HepG2 (cell line): ENCODE data around the gene PRKRIP1. TPM values are rescaled to one million over a fixed set of nuclear protein-coding genes. Genes with fewer than 3 reads are reported as not detected.
"Not testable (repeated sequence)": the region's sequence is repeated elsewhere in the genome, so short reads cannot be mapped to it uniquely, and the experiment has no call there.

Experiments used
- CBX1 ChIP-seq: IDR thresholded peaks from one replicate; pipeline ENCODE4 v1.6.1; 2016; ENCODE audit warnings: antibody characterized with exemption, low read depth
- FOXA1 ChIP-seq, 2 experiments: fragments of 450-650 bp in 1 of 2; sonication (generic) in 1 of 2; formaldehyde crosslinking in 1 of 2; IDR thresholded peaks; 2 replicates each; pipeline versions ENCODE4 v1.4.0 to v1.6.1; 2016 to 2020; ENCODE audit warnings: missing genetic modification reagents in 1 of 2
- HDAC1 ChIP-seq: sonication (generic); formaldehyde crosslinking; IDR thresholded peaks from 2 replicates; pipeline ENCODE4 v1.5.1; 2020; ENCODE audit warnings: mild to moderate bottlenecking, missing genetic modification reagents
- NAIF1 ChIP-seq: sonication (generic); formaldehyde crosslinking; IDR thresholded peaks from 2 replicates; pipeline ENCODE4 v1.5.0; 2020; ENCODE audit warnings: mild to moderate bottlenecking, missing genetic modification reagents, borderline replicate concordance
- NRL ChIP-seq: sonication (generic); formaldehyde crosslinking; IDR thresholded peaks from 2 replicates; pipeline ENCODE4 v1.5.0; 2020; ENCODE audit warnings: missing genetic modification reagents, mild to moderate bottlenecking, moderate library complexity, borderline replicate concordance
- PRDM15 ChIP-seq: sonication (generic); formaldehyde crosslinking; IDR thresholded peaks from 2 replicates; pipeline ENCODE4 v1.4.0; 2020; ENCODE audit warnings: missing genetic modification reagents
- REL ChIP-seq: sonication (generic); formaldehyde crosslinking; conservative IDR thresholded peaks from 2 replicates; pipeline ENCODE4 v1.8.0; 2022; ENCODE audit warnings: mild to moderate bottlenecking, missing genetic modification reagents, moderate library complexity
- SALL1 ChIP-seq: sonication (generic); formaldehyde crosslinking; IDR thresholded peaks from 2 replicates; pipeline ENCODE4 v1.8.0; 2022; ENCODE audit warnings: mild to moderate bottlenecking, missing genetic modification reagents
- SKI ChIP-seq: fragments of 450-650 bp; IDR thresholded peaks from one replicate; pipeline ENCODE4 v1.6.1; 2018; ENCODE audit warnings: mild to moderate bottlenecking; ENCODE audit not compliant: partially characterized antibody
- SOX6 ChIP-seq, 2 experiments: fragments of 450-650 bp in 1 of 2; sonication (generic) in 1 of 2; formaldehyde crosslinking in 1 of 2; IDR thresholded peaks; 2 replicates each; pipeline versions ENCODE4 v1.4.0 to v1.6.1; 2017 to 2020; ENCODE audit warnings: antibody characterized with exemption in 1 of 2, mild to moderate bottlenecking in 1 of 2, missing genetic modification reagents in 1 of 2
- ZNF317 ChIP-seq: sonication (generic); formaldehyde crosslinking; IDR thresholded peaks from 2 replicates; pipeline ENCODE4 v1.5.0; 2020; ENCODE audit warnings: mild to moderate bottlenecking, missing genetic modification reagents
- ZNF501 ChIP-seq: sonication (generic); formaldehyde crosslinking; IDR thresholded peaks from 2 replicates; pipeline ENCODE4 v1.5.1; 2020; ENCODE audit warnings: mild to moderate bottlenecking, moderate library complexity, missing genetic modification reagents
- ZNF589 ChIP-seq: sonication (generic); formaldehyde crosslinking; conservative IDR thresholded peaks from 2 replicates; pipeline ENCODE4 v1.8.0; 2022; ENCODE audit warnings: mild to moderate bottlenecking, moderate library complexity, missing genetic modification reagents
- ZNF766 ChIP-seq: sonication (generic); formaldehyde crosslinking; IDR thresholded peaks from 2 replicates; pipeline ENCODE4 v1.5.0; 2020; ENCODE audit warnings: missing genetic modification reagents, borderline replicate concordance
- ZNF768 ChIP-seq: sonication (generic); formaldehyde crosslinking; IDR thresholded peaks from 2 replicates; pipeline ENCODE4 v1.4.0; 2020; ENCODE audit warnings: missing genetic modification reagents
- ZNF772 ChIP-seq: sonication (generic); formaldehyde crosslinking; IDR thresholded peaks from 2 replicates; pipeline ENCODE4 v1.5.0; 2020; ENCODE audit warnings: mild to moderate bottlenecking, missing genetic modification reagents
- polyA plus RNA-seq, 8 experiments: library from polyadenylated mRNA; depleted of rRNA in 3 of 8; stranded (reverse) in 7 of 8; unstranded in 1 of 8; fragments of >200 nt; fragmentation: Illumina TruSeq in 4 of 8; extraction: Trizol in 4 of 8; gene quantifications; 2 replicates each; pipeline versions ENCODE4 v1.2.1 to v1.2.3, GENCODE V29; 2011 to 2016; ENCODE audit warnings: low read depth in 4 of 8, missing spikeins in 1 of 8, mixed read lengths in 1 of 8; ENCODE audit not compliant: insufficient read depth in 1 of 8
- total RNA-seq, 5 experiments: library from RNA; depleted of rRNA; stranded (reverse); fragments of >200 nt; fragmentation: Illumina TruSeq; extraction: Trizol; gene quantifications; 2 replicates each; pipeline ENCODE4 v1.2.3, GENCODE V29; 2016; ENCODE audit warnings: low read depth in 1 of 5
- TF ChIP-seq, protein P1 (sequence below): sonication (generic); formaldehyde crosslinking; IDR thresholded peaks from 2 replicates; pipeline ENCODE4 v1.8.0; 2022; ENCODE audit warnings: mild to moderate bottlenecking, missing genetic modification reagents, moderate library complexity
- TF ChIP-seq, protein P2 (sequence below): sonication (generic); formaldehyde crosslinking; IDR thresholded peaks from 2 replicates; pipeline ENCODE4 v1.5.1; 2020; ENCODE audit warnings: missing genetic modification reagents, mild to moderate bottlenecking, borderline replicate concordance
- TF ChIP-seq, protein P3 (sequence below): sonication (generic); formaldehyde crosslinking; IDR thresholded peaks from 2 replicates; pipeline ENCODE4 v1.8.1; 2022; ENCODE audit warnings: low read depth, mild to moderate bottlenecking, missing genetic modification reagents

Gene PRKRIP1
- total and polyA plus RNA-seq, 2 of the 13 experiments (the other 11 are each of a cell fraction or from before 2014, with no cell fraction given): 13.2 to 16.8 TPM

DNA sequence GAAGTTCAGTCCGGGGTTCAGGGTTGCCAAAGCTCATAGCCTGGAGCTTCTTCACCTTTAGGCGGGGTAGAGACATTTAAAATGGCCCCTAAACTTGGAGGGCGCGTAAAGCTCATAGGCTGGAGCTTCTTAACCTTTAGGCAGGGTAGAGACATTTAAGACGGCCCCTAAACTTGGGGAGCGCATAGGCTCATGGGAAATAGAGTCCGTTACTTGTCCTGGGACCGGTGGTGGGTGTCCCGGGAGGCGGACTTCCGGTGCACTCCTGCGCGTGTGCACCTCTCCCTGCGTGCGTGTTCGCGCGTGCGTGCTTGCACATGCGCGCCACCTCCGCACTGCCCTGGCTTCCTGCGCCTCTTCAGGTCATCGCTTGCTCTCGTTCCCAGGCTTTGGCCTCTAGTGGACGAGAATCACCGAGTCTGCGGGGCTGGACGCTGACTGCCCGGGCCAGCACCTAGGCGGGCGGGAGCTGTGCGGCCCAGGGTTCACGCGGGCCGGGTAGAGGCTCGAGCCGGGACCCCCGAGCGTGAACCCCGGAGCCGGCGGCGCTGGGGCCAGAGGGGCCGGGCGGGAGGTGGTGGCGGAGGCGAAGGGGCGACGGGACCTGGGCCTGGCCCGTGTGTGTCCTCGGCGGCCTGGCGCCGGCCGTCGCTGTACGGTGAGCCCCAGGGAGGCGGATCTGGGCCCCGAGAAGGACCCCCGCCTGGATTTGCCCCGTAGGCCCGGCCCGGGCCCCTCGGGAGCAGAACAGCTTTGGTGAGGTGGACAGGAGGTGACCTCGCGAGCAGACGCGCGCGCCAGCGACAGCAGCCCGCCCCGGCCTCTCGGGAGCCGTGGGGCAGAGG lies 32.4 kb upstream of the PRKRIP1 start (continued):
- TF ChIP-seq PRDM15 (peak; percentile 54), SALL1 (CRISPR knock-in tag) (peak; percentile 70), ZNF501 (peak; percentile 78), FOXA1 (CRISPR knock-in tag; IDR thresholded peaks at IDR 0.05) (0 out of 2 replicates have a peak, but pooled peaks have one; percentile 18), HDAC1 (CRISPR knock-in tag) (peak; percentile 73), ZNF766 (CRISPR knock-in tag) (0 out of 2 replicates have a peak, but pooled peaks have one; percentile 46), ZNF317 (CRISPR knock-in tag) (0 out of 2 replicates have a peak, but pooled peaks have one; percentile 39), SKI (peak; percentile 89), NAIF1 (CRISPR knock-in tag) (peak; percentile 58; the same call in 1 of the 2 replicates), CBX1 (peak; percentile 54), SOX6 (CRISPR knock-in tag; IDR thresholded peaks at IDR 0.05) (peak; percentile 48; the same call in 1 of the 2 replicates), NRL (peak; percentile 83), ZNF768 (peak; percentile 53), ZNF772 (CRISPR knock-in tag) (peak; percentile 73; the same call in 1 of the 2 replicates), REL (CRISPR knock-in tag) (peak; percentile 61; the same call in 1 of the 2 replicates), ZNF589 (CRISPR knock-in tag) (0 out of 2 replicates have a peak, but pooled peaks have one; percentile 71)
- TF ChIP-seq, protein P1, sequence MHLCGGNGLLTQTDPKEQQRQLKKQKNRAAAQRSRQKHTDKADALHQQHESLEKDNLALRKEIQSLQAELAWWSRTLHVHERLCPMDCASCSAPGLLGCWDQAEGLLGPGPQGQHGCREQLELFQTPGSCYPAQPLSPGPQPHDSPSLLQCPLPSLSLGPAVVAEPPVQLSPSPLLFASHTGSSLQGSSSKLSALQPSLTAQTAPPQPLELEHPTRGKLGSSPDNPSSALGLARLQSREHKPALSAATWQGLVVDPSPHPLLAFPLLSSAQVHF (CRISPR knock-in tag): peak; percentile 62; the same call in 1 of the 2 replicates
- not testable (repeated sequence) for TF ChIP-seq FOXA1, SOX6 (IDR thresholded peaks at IDR 0.05)
- TF ChIP-seq, protein P2, sequence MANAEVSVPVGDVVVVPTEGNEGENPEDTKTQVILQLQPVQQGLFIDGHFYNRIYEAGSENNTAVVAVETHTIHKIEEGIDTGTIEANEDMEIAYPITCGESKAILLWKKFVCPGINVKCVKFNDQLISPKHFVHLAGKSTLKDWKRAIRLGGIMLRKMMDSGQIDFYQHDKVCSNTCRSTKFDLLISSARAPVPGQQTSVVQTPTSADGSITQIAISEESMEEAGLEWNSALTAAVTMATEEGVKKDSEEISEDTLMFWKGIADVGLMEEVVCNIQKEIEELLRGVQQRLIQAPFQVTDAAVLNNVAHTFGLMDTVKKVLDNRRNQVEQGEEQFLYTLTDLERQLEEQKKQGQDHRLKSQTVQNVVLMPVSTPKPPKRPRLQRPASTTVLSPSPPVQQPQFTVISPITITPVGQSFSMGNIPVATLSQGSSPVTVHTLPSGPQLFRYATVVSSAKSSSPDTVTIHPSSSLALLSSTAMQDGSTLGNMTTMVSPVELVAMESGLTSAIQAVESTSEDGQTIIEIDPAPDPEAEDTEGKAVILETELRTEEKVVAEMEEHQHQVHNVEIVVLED (CRISPR knock-in tag): peak; percentile 96
- TF ChIP-seq, protein P3, sequence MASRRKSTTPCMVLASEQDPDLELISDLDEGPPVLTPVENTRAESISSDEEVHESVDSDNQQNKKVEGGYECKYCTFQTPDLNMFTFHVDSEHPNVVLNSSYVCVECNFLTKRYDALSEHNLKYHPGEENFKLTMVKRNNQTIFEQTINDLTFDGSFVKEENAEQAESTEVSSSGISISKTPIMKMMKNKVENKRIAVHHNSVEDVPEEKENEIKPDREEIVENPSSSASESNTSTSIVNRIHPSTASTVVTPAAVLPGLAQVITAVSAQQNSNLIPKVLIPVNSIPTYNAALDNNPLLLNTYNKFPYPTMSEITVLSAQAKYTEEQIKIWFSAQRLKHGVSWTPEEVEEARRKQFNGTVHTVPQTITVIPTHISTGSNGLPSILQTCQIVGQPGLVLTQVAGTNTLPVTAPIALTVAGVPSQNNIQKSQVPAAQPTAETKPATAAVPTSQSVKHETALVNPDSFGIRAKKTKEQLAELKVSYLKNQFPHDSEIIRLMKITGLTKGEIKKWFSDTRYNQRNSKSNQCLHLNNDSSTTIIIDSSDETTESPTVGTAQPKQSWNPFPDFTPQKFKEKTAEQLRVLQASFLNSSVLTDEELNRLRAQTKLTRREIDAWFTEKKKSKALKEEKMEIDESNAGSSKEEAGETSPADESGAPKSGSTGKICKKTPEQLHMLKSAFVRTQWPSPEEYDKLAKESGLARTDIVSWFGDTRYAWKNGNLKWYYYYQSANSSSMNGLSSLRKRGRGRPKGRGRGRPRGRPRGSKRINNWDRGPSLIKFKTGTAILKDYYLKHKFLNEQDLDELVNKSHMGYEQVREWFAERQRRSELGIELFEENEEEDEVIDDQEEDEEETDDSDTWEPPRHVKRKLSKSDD (CRISPR knock-in tag): peak; percentile 80; the same call in 1 of the 2 replicates
